Endothelial cell of umbilical vein (primary cell): ENCODE data around the gene CREB3L2. TPM values are rescaled to one million over a fixed set of nuclear protein-coding genes. Genes with fewer than 3 reads are reported as not detected.
A peak's percentile ranks its signal among the peaks of the same experiment; 100 is the strongest.

Experiments
- Bru-seq: library from RNA; stranded (reverse); fragments of 400-500 nt; gene quantifications from one replicate; lab custom pipeline; 2021; lab: Mats Ljungman, UMichigan
- BruChase-seq, 2 experiments: library from RNA; stranded (reverse); fragments of 400-500 nt; gene quantifications; one replicate each; lab custom pipeline; 2021; lab: Mats Ljungman, UMichigan
- BruUV-seq: library from RNA; stranded (reverse); fragments of 400-500 nt; replicated peaks from 2 replicates; lab custom pipeline; 2021; lab: Mats Ljungman, UMichigan
- CTCF ChIA-PET: fragments of 300-600, 350-600 bp; sonication (Branson Sonifier 250); formaldehyde crosslinking; loops from one replicate; lab custom pipeline; 2021; ENCODE audit warnings: antibody characterized with exemption, inconsistent platforms; lab: Charles Lee
- POLR2A ChIA-PET: fragments of 300-600, 350-600 bp; sonication (Branson Sonifier 250); formaldehyde crosslinking; loops from one replicate; lab custom pipeline; 2021; ENCODE audit warnings: antibody characterized with exemption, inconsistent platforms; lab: Charles Lee
- DNase-seq: peaks from one replicate; pipeline ENCODE4 v3.0.0-alpha.2; 2011; ENCODE audit warnings: low read depth, low spot score
- FAIRE-seq: peaks from 2 replicates; lab custom pipeline; 2011; peaks lifted over from hg19 to GRCh38; lab: Jason Lieb, UNC
- H2AFZ ChIP-seq: 2 replicates; pipeline ENCODE4 v1.6.0; 2012; ENCODE audit warnings: low read depth, low read length, control low read depth, inconsistent platforms
- H3K27ac ChIP-seq: 2 replicates; pipeline ENCODE4 v1.5.1; 2011; ENCODE audit warnings: low read depth, mild to moderate bottlenecking, control low read depth, low read length, moderate library complexity; ENCODE audit not compliant: insufficient read depth
- H3K27me3 ChIP-seq, 2 experiments: 2 replicates each; pipeline versions ENCODE4 v1.6.0 to v1.6.1; 2011; ENCODE audit warnings: low read length in 2 of 2, mixed read lengths in 1 of 2; ENCODE audit not compliant: control insufficient read depth in 2 of 2, insufficient read depth in 2 of 2
- H3K36me3 ChIP-seq, 2 experiments: 2 replicates in 1 of 2; 3 replicates in 1 of 2; pipeline ENCODE4 v1.5.1; 2011; ENCODE audit warnings: low read length in 2 of 2, mild to moderate bottlenecking in 1 of 2, moderate library complexity in 1 of 2; ENCODE audit not compliant: control insufficient read depth in 2 of 2, insufficient read depth in 2 of 2; ENCODE audit errors: extremely low read depth in 1 of 2
- H3K4me1 ChIP-seq: 3 replicates; pipeline ENCODE4 v1.5.1; 2011; ENCODE audit warnings: mild to moderate bottlenecking, low read length; ENCODE audit not compliant: control insufficient read depth, insufficient read depth; ENCODE audit errors: extremely low read depth
- H3K4me2 ChIP-seq: 2 replicates; pipeline ENCODE4 v1.6.1; 2011; ENCODE audit warnings: low read length, control low read depth, mixed read lengths; ENCODE audit not compliant: insufficient read depth
- H3K4me3 ChIP-seq, 3 experiments: fragments of 200-600 bp in 1 of 3; sonication (generic), shearing (Covaris generic) in 1 of 3; replicated peaks in 1 of 3; 2 replicates each; pipeline ENCODE4 v1.5.1; 2011 to 2016; ENCODE audit warnings: control low read depth in 3 of 3, low read length in 3 of 3, mild to moderate bottlenecking in 2 of 3, inconsistent platforms in 1 of 3, low read depth in 1 of 3, moderate library complexity in 1 of 3; ENCODE audit not compliant: insufficient read depth in 1 of 3
- H3K79me2 ChIP-seq: 2 replicates; pipeline ENCODE4 v1.6.0; 2012; ENCODE audit warnings: low read length, inconsistent platforms; ENCODE audit not compliant: control insufficient read depth, insufficient read depth
- H3K9ac ChIP-seq: replicated peaks from 2 replicates; pipeline ENCODE3; 2011; ENCODE audit warnings: low read length, control low read depth; ENCODE audit not compliant: insufficient read depth; ENCODE audit errors: extremely low read depth
- H3K9me1 ChIP-seq: replicated peaks from 3 replicates; pipeline ENCODE4 v1.6.0; 2011; ENCODE audit warnings: mild to moderate bottlenecking, low read length; ENCODE audit not compliant: control insufficient read depth, insufficient read depth; ENCODE audit errors: extremely low read depth
- H3K9me3 ChIP-seq: replicated peaks from 2 replicates; pipeline ENCODE4 v1.5.1; 2012; ENCODE audit warnings: low read length, inconsistent platforms; ENCODE audit not compliant: control insufficient read depth, insufficient read depth
- H4K20me1 ChIP-seq: replicated peaks from 2 replicates; pipeline ENCODE3; 2011; ENCODE audit warnings: mild to moderate bottlenecking, low read length; ENCODE audit not compliant: control insufficient read depth, insufficient read depth; ENCODE audit errors: extremely low read depth
- CTCF ChIP-seq, 2 donors: IDR thresholded peaks; 1 replicate in 1 of 2; 2 replicates in 1 of 2; pipeline ENCODE4 v1.5.1; 2011; ENCODE audit warnings: low read length in 2 of 2, mild to moderate bottlenecking in 2 of 2, moderate library complexity in 2 of 2, control low read depth in 1 of 2, inconsistent platforms in 1 of 2, low read depth in 1 of 2; ENCODE audit not compliant: insufficient read depth in 1 of 2; ENCODE audit errors: extremely low read depth in 1 of 2
- EZH2 ChIP-seq: IDR thresholded peaks from 2 replicates; pipeline ENCODE4 v1.6.1; 2012; ENCODE audit warnings: borderline replicate concordance, low read depth, mild to moderate bottlenecking, moderate library complexity, low read length, inconsistent platforms; ENCODE audit not compliant: severe bottlenecking
- FOS ChIP-seq: IDR thresholded peaks from 2 replicates; pipeline ENCODE4 v1.6.1; 2011; ENCODE audit warnings: mild to moderate bottlenecking, low read length, moderate library complexity, borderline replicate concordance; ENCODE audit not compliant: insufficient read depth
- GATA2 ChIP-seq: IDR thresholded peaks from 2 replicates; pipeline ENCODE4 v1.7.0; 2011; ENCODE audit warnings: low read depth, mild to moderate bottlenecking, moderate library complexity, mixed read lengths, low read length; ENCODE audit not compliant: insufficient read length, insufficient read depth
- JUN ChIP-seq: IDR thresholded peaks from 2 replicates; pipeline ENCODE4 v1.6.1; 2011; ENCODE audit warnings: borderline replicate concordance, low read depth; ENCODE audit not compliant: insufficient read length, insufficient read depth
- MAX ChIP-seq: IDR thresholded peaks from 2 replicates; pipeline ENCODE4 v1.6.1; 2011; ENCODE audit not compliant: insufficient read depth, insufficient read length
- MYC ChIP-seq: IDR thresholded peaks from one replicate; pipeline ENCODE4 v1.6.1; 2011; ENCODE audit warnings: mild to moderate bottlenecking, low read depth, low read length
- POLR2A ChIP-seq: IDR thresholded peaks from 2 replicates; pipeline ENCODE4 v1.6.1; 2012; ENCODE audit warnings: low read depth, mild to moderate bottlenecking, control low read depth, low read length
- POLR2AphosphoS5 ChIP-seq: IDR thresholded peaks from 2 replicates; pipeline ENCODE4 v1.6.1; 2012; ENCODE audit warnings: low read depth, mild to moderate bottlenecking, control low read depth, low read length, moderate library complexity; ENCODE audit not compliant: insufficient read depth
- dilution Hi-C: fragments of 300-500 bp; cut with MboI; formaldehyde crosslinking; loops from one replicate; pipeline ENCODE4 v1.15.0; 2019; ENCODE audit warnings: low sequenced_read_pairs; ENCODE audit not compliant: extremely low pct_ligation_motif_present
- intact Hi-C: fragments of 100-400 bp; cut with micrococcal nuclease; formaldehyde crosslinking; loops from one replicate; pipeline ENCODE4 v1.10.0; 2022
- long read RNA-seq: library from polyadenylated mRNA; stranded (forward); transcript quantifications from one replicate; pipeline ENCODE4 v2.0.0, GENCODE V29; 2021
- polyA minus RNA-seq, 3 experiments: library from RNA; depleted of rRNA, polyadenylated mRNA; stranded (reverse); fragments of >200 nt; gene quantifications; 1 replicate in 1 of 3; 2 replicates in 2 of 3; pipeline ENCODE4 v1.2.3, GENCODE V29; 2011
- polyA plus RNA-seq, 4 experiments: library from polyadenylated mRNA; depleted of rRNA in 3 of 4; stranded (reverse) in 3 of 4; unstranded in 1 of 4; fragments of >200 nt; gene quantifications; 2 replicates each; pipeline versions ENCODE4 v1.2.1 to v1.2.3, GENCODE V29; 2011 to 2012; ENCODE audit warnings: missing spikeins in 1 of 4
- total RNA-seq: library from RNA; stranded (reverse); gene quantifications from 2 replicates; pipeline ENCODE4 v1.2.3, GENCODE V29; 2021

The CREB3L2 gene
- total RNA-seq (89.5 and 93.4 TPM in 2 replicates), polyA plus RNA-seq (29.6 and 32.1 TPM in 2 replicates), polyA minus RNA-seq (79.8 and 96.8 TPM in 2 replicates), Bru-seq, nascent RNA (percentile 91 among the genes with signal in this experiment), BruChase-seq, experiment 1, labeled RNA remaining after a 6-hour chase (percentile 90 among the genes with signal in this experiment), BruChase-seq, experiment 2, labeled RNA remaining after a 2-hour chase (percentile 79 among the genes with signal in this experiment)
- 33.1 and 33.4 TPM in 2 replicates for polyA plus RNA-seq (2011; cell fraction: cytosol; rRNA removed)
- polyA plus RNA-seq (2011; cell fraction: nucleus; rRNA removed), result 36.1 and 37.2 TPM in 2 replicates
- 26.6 and 30.7 TPM in 2 replicates for polyA plus RNA-seq (2012)
- 14.5 TPM for polyA minus RNA-seq (2011; cell fraction: cytosol; rRNA and poly(A)+ RNA removed)
- polyA minus RNA-seq (2011; cell fraction: nucleus; rRNA and poly(A)+ RNA removed), result 110 and 141 TPM in 2 replicates
- long read RNA-seq, full-length matches to known transcripts, result 4 of 32 reads
- long read RNA-seq, partial matches to known transcripts, result 3 of 32 reads
- long read RNA-seq, other reads (novel, unspliced or antisense), result 25 of 32 reads

GRCh38 chr7:138001529-138002095, at the start of gene CREB3L2:
Gene CREB3L2 (minus strand): TSS chr7:138002086. CDS start chr7:138001705, 381 bp downstream.
- no peak for FAIRE-seq
- peaks cover 42% of the 10 kb centered on the region for H3K4me1 ChIP-seq
- dilution Hi-C loops, result no loop called here

GRCh38 chr7:138049505-138050116, 47.7 kb upstream of the CREB3L2 start:
- Histone ChIP-seq H3K27ac (no peak overlapping the region), H3K4me2 (no peak overlapping the region), H3K4me1 (no peaks in the 10 kb centered on the region), H3K9me1 (no peaks in the 10 kb centered on the region), H4K20me1 (no peaks in the 10 kb centered on the region), H3K9ac (no peak overlapping the region), H3K36me3 (no peaks in the 10 kb centered on the region), H3K4me3 (no peak overlapping the region), H3K79me2 (no peaks in the 10 kb centered on the region), H2AFZ (no peak overlapping the region), H3K27me3 (no peaks in the 10 kb centered on the region), H3K9me3 (no peaks in the 10 kb centered on the region)
- FAIRE-seq, result no peak
- no peak for DNase-seq
- ChIA-PET POLR2A (no interaction called here), CTCF (no interaction called here)
- intact Hi-C loops, result no loop called here
- no TSS peak for BruUV-seq
- TF ChIP-seq JUN, result no peak
- TF ChIP-seq EZH2, result no peak
- no peak for TF ChIP-seq MAX
- no peak for TF ChIP-seq FOS
- TF ChIP-seq GATA2, result no peak
- no peak for TF ChIP-seq POLR2AphosphoS5
- TF ChIP-seq MYC, result no peak
- no peak for TF ChIP-seq CTCF (IDR thresholded peaks at IDR 0.05; ENCODE audit: extremely low read depth in 1 of 2, insufficient read depth in 1 of 2, low read depth in 1 of 2, low read length in 2 of 2)
- TF ChIP-seq POLR2A, result no peak
- dilution Hi-C loops, result no loop called here

More at GRCh38 chr7:138001529-138002095, at the start of gene CREB3L2:
- POLR2A ChIA-PET, result interaction anchor here (1.2 to 2.8 kb wide), 3 partner anchors 11 to 34 kb away, joined by 4 to 11 read pairs (median 10); no protein-coding TSS in a partner anchor
- Histone ChIP-seq H3K4me2 (peak within 1 kb of the TSS; percentile 73), H3K4me3 (peak within 1 kb of the TSS; percentile 58 to 96 (median 88)), H3K27ac (peak within 1 kb of the TSS; percentile 81), H3K9ac (peak within 1 kb of the TSS; percentile 95), H2AFZ (peak within 1 kb of the TSS; percentile 60), H4K20me1 (no peaks in the 10 kb centered on the region), H3K9me3 (no peaks in the 10 kb centered on the region), H3K36me3 (no peaks in the 10 kb centered on the region), H3K9me1 (no peaks in the 10 kb centered on the region), H3K79me2 (peaks cover 51% of the 10 kb centered on the region), H3K27me3 (no peaks in the 10 kb centered on the region)
- intact Hi-C loops, result loop anchor here (1.0 to 10.0 kb wide), 6 partner anchors 11 to 1047 kb away; partner anchors contain the start of gene TRIM24
- CTCF ChIA-PET, result interaction anchor here (0.6 to 12.1 kb wide), 21 partner anchors 10 to 737 kb away, joined by 3 to 360 read pairs (median 4); no protein-coding TSS in a partner anchor
- TF ChIP-seq JUN, result no peak
- peak; percentile 11 for TF ChIP-seq POLR2AphosphoS5
- no peak for TF ChIP-seq EZH2
- no peak for TF ChIP-seq MYC
- TF ChIP-seq POLR2A, result peak; percentile 62
- BruUV-seq, result TSS peak; percentile 53
- no peak for DNase-seq
